Liver (tissue), 3 donors: ENCODE measurements around the gene ARHGAP28.

Experiments
- EGR1 ChIP-seq, 2 donors: IDR thresholded peaks; 2 replicates each; pipeline ENCODE4 v1.6.1; 2016 to 2018; ENCODE audit warnings: antibody characterized with exemption in 2 of 2, low read depth in 2 of 2
- GABPA ChIP-seq, 2 donors: IDR thresholded peaks in 1 of 2; conservative IDR thresholded peaks in 1 of 2; 2 replicates each; pipeline ENCODE4 v1.6.1; 2016; ENCODE audit warnings: antibody characterized with exemption in 2 of 2, mild to moderate bottlenecking in 1 of 2, moderate library complexity in 1 of 2
- JUND ChIP-seq, 2 donors: IDR thresholded peaks; 2 replicates each; pipeline ENCODE4 v1.6.1; 2016; ENCODE audit warnings: antibody characterized with exemption in 2 of 2
- NR2F2 ChIP-seq: IDR thresholded peaks from 2 replicates; pipeline ENCODE4 v1.6.1; 2016; ENCODE audit warnings: antibody characterized with exemption
- RAD21 ChIP-seq, 2 donors: IDR thresholded peaks; 2 replicates each; pipeline ENCODE4 v1.6.1; 2016; ENCODE audit warnings: antibody characterized with exemption in 2 of 2, mild to moderate bottlenecking in 2 of 2
- SP1 ChIP-seq: IDR thresholded peaks from 2 replicates; pipeline ENCODE4 v1.6.1; 2018; ENCODE audit warnings: antibody characterized with exemption, mild to moderate bottlenecking
- YY1 ChIP-seq: IDR thresholded peaks from 2 replicates; pipeline ENCODE4 v1.6.1; 2016; ENCODE audit warnings: antibody characterized with exemption, mild to moderate bottlenecking
- TF ChIP-seq, protein P1 (sequence below): fragments of 150-350 bp; IDR thresholded peaks from 2 replicates; pipeline ENCODE4 v1.5.1; 2017; ENCODE audit warnings: improper control_type of control experiment, low read depth, low read length; ENCODE audit not compliant: missing input control
- TF ChIP-seq, protein P2 (sequence below): IDR thresholded peaks from 2 replicates; pipeline ENCODE4 v1.6.1; 2016; ENCODE audit warnings: antibody characterized with exemption, mild to moderate bottlenecking
- TF ChIP-seq, protein P3 (sequence below): IDR thresholded peaks from 2 replicates; pipeline ENCODE4 v1.6.1; 2016; ENCODE audit warnings: antibody characterized with exemption
- TF ChIP-seq, protein P4 (sequence below): IDR thresholded peaks from 2 replicates; pipeline ENCODE4 v1.6.1; 2016; ENCODE audit warnings: antibody characterized with exemption
- donor health status: healthy.
- donor health status: healthy.

DNA sequence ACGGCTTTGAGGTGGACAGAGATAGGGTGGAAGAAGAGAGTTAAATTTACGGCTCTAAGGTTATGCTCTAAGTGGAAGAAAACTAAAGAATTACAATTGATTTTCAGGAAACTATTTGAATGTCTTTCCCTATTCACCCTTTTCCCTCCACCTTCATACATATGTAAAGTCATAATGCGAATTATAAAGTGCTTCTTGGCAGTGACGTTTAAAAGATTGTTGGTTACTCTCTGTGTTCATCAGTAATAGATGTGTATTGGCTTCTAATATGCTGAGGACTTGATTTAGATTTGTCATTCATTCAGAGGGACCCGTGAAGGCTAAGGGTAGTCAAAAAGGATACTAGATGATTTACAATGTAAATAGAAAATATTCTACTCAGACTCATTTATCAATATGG, 63.9 kb downstream of the ARHGAP28 start:
- TF ChIP-seq, protein P1, sequence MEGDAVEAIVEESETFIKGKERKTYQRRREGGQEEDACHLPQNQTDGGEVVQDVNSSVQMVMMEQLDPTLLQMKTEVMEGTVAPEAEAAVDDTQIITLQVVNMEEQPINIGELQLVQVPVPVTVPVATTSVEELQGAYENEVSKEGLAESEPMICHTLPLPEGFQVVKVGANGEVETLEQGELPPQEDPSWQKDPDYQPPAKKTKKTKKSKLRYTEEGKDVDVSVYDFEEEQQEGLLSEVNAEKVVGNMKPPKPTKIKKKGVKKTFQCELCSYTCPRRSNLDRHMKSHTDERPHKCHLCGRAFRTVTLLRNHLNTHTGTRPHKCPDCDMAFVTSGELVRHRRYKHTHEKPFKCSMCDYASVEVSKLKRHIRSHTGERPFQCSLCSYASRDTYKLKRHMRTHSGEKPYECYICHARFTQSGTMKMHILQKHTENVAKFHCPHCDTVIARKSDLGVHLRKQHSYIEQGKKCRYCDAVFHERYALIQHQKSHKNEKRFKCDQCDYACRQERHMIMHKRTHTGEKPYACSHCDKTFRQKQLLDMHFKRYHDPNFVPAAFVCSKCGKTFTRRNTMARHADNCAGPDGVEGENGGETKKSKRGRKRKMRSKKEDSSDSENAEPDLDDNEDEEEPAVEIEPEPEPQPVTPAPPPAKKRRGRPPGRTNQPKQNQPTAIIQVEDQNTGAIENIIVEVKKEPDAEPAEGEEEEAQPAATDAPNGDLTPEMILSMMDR: no peak
- TF ChIP-seq JUND (IDR thresholded peaks at IDR 0.05) (no peak), RAD21 (IDR thresholded peaks at IDR 0.05) (no peak), NR2F2 (no peak), YY1 (no peak), EGR1 (IDR thresholded peaks at IDR 0.05; ENCODE audit: low read depth in 2 of 2) (no peak), GABPA (IDR thresholded peaks at IDR 0.05 in 1 of 2, conservative IDR thresholded peaks at IDR 0.05 in 1 of 2) (no peak), SP1 (no peak)
- TF ChIP-seq, protein P2, sequence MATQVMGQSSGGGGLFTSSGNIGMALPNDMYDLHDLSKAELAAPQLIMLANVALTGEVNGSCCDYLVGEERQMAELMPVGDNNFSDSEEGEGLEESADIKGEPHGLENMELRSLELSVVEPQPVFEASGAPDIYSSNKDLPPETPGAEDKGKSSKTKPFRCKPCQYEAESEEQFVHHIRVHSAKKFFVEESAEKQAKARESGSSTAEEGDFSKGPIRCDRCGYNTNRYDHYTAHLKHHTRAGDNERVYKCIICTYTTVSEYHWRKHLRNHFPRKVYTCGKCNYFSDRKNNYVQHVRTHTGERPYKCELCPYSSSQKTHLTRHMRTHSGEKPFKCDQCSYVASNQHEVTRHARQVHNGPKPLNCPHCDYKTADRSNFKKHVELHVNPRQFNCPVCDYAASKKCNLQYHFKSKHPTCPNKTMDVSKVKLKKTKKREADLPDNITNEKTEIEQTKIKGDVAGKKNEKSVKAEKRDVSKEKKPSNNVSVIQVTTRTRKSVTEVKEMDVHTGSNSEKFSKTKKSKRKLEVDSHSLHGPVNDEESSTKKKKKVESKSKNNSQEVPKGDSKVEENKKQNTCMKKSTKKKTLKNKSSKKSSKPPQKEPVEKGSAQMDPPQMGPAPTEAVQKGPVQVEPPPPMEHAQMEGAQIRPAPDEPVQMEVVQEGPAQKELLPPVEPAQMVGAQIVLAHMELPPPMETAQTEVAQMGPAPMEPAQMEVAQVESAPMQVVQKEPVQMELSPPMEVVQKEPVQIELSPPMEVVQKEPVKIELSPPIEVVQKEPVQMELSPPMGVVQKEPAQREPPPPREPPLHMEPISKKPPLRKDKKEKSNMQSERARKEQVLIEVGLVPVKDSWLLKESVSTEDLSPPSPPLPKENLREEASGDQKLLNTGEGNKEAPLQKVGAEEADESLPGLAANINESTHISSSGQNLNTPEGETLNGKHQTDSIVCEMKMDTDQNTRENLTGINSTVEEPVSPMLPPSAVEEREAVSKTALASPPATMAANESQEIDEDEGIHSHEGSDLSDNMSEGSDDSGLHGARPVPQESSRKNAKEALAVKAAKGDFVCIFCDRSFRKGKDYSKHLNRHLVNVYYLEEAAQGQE: no peak
- TF ChIP-seq, protein P3, sequence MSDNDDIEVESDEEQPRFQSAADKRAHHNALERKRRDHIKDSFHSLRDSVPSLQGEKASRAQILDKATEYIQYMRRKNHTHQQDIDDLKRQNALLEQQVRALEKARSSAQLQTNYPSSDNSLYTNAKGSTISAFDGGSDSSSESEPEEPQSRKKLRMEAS: no peak
- TF ChIP-seq, protein P4, sequence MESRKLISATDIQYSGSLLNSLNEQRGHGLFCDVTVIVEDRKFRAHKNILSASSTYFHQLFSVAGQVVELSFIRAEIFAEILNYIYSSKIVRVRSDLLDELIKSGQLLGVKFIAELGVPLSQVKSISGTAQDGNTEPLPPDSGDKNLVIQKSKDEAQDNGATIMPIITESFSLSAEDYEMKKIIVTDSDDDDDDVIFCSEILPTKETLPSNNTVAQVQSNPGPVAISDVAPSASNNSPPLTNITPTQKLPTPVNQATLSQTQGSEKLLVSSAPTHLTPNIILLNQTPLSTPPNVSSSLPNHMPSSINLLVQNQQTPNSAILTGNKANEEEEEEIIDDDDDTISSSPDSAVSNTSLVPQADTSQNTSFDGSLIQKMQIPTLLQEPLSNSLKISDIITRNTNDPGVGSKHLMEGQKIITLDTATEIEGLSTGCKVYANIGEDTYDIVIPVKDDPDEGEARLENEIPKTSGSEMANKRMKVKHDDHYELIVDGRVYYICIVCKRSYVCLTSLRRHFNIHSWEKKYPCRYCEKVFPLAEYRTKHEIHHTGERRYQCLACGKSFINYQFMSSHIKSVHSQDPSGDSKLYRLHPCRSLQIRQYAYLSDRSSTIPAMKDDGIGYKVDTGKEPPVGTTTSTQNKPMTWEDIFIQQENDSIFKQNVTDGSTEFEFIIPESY: no peak
